ENCODE data around the gene SGK1.

SGK1 gene

GRCh38 chr6:134317471-134318131 is at the start of gene SGK1:
Gene SGK1 (minus strand): TSS chr6:134318112. CDS start chr6:134317460, 652 bp downstream.
- in situ Hi-C loops (cut with MboI; ENCODE audit: low sequenced_read_pairs), result no loop called here

GRCh38 chr6:134363323-134364039 is 45.6 kb upstream of the SGK1 start:
- in situ Hi-C loops (cut with MboI; ENCODE audit: low sequenced_read_pairs), result no loop called here

- in situ Hi-C loops (cut with MboI; ENCODE audit: low sequenced_read_pairs), result no loop called here
Measured at GRCh38 chr6:134361011-134361410, 43.1 kb upstream of the SGK1 start.

GRCh38 chr6:134359302-134359701 is 41.4 kb upstream of the SGK1 start:
- in situ Hi-C loops (cut with MboI; ENCODE audit: low sequenced_read_pairs), result no loop called here

GRCh38 chr6:134358320-134358719 is 40.4 kb upstream of the SGK1 start:
- in situ Hi-C loops (cut with MboI; ENCODE audit: low sequenced_read_pairs), result no loop called here

- in situ Hi-C loops (cut with MboI; ENCODE audit: low sequenced_read_pairs), result no loop called here
Measured at GRCh38 chr6:134357022-134357487, 39.1 kb upstream of the SGK1 start.

- in situ Hi-C loops (cut with MboI; ENCODE audit: low sequenced_read_pairs), result no loop called here
Measured at GRCh38 chr6:134356405-134356804, 38.5 kb upstream of the SGK1 start.

- in situ Hi-C loops (cut with MboI; ENCODE audit: low sequenced_read_pairs), result no loop called here
Measured at GRCh38 chr6:134352786-134353480, 35.0 kb upstream of the SGK1 start.

GRCh38 chr6:134351615-134352474 is 33.9 kb upstream of the SGK1 start:
- in situ Hi-C loops (cut with MboI; ENCODE audit: low sequenced_read_pairs), result no loop called here

GRCh38 chr6:134347885-134348805 is 30.2 kb upstream of the SGK1 start:
- in situ Hi-C loops (cut with MboI; ENCODE audit: low sequenced_read_pairs), result no loop called here

GRCh38 chr6:134346932-134347545 is 29.1 kb upstream of the SGK1 start:
- in situ Hi-C loops (cut with MboI; ENCODE audit: low sequenced_read_pairs), result no loop called here

GRCh38 chr6:134345789-134346188 is 27.9 kb upstream of the SGK1 start:
- in situ Hi-C loops (cut with MboI; ENCODE audit: low sequenced_read_pairs), result no loop called here

GRCh38 chr6:134343066-134343465 is 25.2 kb upstream of the SGK1 start:
- in situ Hi-C loops (cut with MboI; ENCODE audit: low sequenced_read_pairs), result no loop called here

- in situ Hi-C loops (cut with MboI; ENCODE audit: low sequenced_read_pairs), result no loop called here
Measured at GRCh38 chr6:134341999-134342567, 24.2 kb upstream of the SGK1 start.

- in situ Hi-C loops (cut with MboI; ENCODE audit: low sequenced_read_pairs), result no loop called here
Measured at GRCh38 chr6:134340179-134340975, 22.5 kb upstream of the SGK1 start.

GRCh38 chr6:134339216-134339615 is 21.3 kb upstream of the SGK1 start:
- in situ Hi-C loops (cut with MboI; ENCODE audit: low sequenced_read_pairs), result no loop called here

GRCh38 chr6:134331256-134331655 is 13.3 kb upstream of the SGK1 start:
- in situ Hi-C loops (cut with MboI; ENCODE audit: low sequenced_read_pairs), result no loop called here

- in situ Hi-C loops (cut with MboI; ENCODE audit: low sequenced_read_pairs), result no loop called here
Measured at GRCh38 chr6:134330555-134330954, 12.6 kb upstream of the SGK1 start.

All from HL-60/S4 (cell line).